ENCODE measurements around the gene TPH1.
"Not testable (repeated sequence)": the region's sequence is repeated elsewhere in the genome, so short reads cannot be mapped to it uniquely, and the experiment has no call there.

The TPH1 gene

DNA sequence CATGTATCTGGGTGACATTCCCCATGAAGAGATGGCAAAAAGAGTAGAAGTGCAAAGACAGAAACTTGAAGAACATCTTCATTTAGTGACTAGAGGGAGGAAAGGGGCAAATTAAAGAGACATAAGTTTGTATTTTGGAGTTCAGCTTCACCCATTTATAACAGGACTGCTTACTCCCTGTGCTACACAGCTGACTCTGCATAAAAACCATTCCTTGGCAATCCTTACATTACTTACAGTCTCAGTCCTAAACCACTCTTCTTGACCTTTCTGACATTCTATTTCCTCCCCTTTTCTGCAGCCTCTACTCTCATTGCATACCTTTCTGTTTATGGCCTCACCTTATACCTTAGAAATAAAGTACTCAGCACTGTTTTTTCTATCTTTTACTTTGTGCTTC lies 26.4 kb downstream of the TPH1 start:
- DNase-seq, result no peak

DNA sequence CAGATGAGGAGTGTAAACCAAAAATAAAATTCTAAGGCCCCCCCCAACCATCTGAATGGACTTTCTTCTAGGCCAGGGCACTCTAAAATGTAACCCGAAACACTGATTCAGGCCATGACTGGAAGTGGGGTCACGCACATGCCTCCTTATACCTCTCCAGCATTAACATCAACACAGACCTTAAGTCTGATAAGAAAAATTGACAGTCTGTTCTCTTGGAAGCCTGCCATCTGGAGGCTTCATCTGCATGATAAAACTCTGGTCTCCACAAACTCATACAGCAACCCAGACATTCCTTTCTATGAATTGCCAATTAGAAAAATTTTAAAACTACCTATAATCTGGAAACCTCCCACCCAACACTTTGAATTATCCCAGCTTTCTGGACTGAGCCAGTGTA lies 29.3 kb downstream of the TPH1 start:
- DNase-seq, result no peak

DNA sequence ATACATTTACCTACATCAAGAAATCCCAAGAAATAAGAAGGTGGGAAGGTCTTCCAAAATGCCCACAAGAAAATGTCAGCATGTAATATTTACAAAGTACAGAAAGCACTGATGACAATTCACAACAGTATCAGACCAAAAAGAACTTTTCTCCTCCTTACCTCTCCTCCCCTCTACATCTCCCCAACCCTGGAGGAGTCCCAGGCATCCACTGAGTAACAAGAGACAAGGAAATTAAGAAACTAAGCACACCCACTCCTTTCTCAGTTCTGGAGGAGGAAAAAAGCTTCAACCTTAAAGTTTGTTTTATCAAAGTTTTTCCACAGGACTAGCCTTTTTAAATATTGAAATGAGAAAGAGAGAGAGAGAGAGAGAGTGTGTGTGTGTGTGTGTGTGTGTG lies 31.2 kb downstream of the TPH1 start:
- DNase-seq, result no peak

DNA sequence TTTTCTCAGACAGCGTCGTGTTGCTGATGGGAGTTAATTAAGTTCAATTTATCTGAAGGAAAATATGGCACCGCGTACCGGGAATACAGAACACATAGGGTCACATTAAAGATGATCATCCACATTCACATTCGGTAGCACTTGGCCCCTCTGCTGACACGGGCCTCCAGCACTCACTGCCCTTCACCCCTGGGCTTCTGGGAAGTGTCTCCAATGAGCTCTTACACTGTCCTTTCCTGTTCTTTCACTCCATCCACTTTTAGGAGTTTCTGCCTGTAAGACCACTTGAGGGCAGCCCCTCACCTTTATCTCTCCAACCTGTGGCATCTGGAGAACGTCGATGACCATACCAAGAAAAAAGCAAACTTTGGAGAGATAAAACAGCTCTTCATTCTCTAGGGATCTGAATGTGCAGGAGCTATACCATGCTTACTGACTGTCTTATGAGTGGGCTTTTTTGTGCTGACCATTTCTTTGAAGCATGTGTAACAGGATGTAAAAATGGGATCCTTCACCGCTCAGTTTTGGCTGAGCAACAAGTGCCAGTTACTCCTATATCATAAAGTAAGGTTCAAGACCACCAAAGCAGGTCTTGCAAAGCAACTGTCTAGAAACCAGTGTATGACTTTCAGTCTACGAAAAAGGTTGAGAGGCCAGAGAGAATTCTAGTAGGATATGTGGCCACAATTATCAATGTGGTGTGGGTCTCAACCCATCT lies 32.1 kb downstream of the TPH1 start:
- DNase-seq, result no peak

DNA sequence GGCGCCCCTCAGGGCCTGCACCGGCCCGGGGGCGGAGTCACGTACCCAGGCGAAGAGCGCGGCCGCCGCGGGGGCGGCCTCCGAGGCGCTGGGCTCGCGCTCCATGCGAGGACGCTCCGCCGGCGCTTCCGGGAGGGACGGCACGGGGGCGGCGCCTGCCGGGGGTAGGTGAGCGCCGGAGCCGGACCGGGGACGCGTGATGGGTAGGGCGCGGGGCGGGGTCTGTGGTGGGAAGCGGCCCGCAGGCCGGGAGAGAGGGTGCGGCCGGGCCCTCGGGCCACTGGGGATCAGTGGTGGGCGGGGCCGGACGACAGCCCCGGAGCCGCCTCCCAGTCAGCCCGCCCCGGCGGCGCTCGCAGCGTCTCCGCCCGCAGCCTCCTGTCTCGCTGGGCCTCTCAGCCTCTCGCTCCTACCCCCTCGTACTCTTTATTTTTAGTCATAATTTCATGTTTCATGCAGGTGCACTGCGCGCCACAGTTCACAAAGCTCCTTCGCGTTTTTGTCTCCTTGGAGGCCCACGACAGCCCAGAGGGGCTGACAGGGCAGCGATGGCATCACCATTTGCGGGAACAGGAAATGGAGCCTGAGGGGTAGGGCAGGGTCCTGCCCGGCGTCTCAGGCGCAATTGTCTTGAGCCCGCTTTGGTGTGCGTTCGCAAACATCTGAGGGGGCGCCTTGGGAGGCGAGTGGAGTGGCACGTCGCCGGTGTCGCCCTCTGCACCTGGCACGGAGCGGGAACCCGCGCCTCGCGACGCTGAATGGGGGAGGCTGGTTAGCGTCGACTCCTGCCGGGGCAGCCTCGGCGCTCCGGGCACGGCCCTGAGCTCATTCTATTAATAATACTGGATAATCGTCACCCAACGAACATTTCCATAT lies 32.9 kb downstream of the TPH1 start, which contains the start of gene SERGEF:
TSS of gene SERGEF (minus strand) at position 142 of the 876 bp plus-strand sequence. CDS start at position 105, 37 bp downstream.
- DNase-seq, result peak; percentile 94 to 98

DNA sequence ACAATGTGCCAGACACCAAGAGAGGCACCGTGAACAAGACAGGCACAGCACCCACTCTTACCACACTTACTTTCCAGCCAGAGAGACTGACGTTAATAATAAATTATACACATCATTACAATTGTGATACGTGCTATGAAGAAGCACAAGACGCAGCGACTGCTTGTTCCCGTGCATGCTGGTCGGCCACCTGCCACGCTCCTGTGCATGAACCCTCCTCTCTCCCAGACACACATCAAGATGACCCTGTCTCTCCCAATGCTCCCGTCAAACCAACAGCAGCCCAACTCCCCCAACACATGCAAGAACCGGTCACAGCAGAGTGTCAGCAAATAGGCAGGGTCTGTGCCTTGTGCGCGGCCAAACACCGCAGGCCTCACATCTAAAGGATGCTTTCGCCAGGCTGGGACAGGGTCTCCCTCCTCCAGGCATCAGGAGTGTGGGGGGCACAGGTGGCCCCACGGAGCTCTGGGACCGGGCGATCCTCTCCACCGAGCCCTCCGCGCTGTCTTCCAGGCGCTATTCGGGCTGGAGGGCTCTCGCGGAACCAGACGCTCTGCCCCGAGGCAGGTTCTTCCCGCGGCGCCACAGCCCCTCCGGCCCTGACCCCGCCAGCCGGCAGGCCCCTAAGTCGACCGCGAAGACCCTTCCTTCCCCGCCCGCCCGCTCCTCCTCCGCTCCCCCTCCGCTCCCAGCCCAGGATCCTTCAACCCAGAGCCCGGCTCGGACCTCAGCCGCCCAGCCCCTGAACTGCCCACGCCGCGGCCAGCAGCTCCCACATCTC lies 33.8 kb downstream of the TPH1 start:
- DNase-seq, result no peak

DNA sequence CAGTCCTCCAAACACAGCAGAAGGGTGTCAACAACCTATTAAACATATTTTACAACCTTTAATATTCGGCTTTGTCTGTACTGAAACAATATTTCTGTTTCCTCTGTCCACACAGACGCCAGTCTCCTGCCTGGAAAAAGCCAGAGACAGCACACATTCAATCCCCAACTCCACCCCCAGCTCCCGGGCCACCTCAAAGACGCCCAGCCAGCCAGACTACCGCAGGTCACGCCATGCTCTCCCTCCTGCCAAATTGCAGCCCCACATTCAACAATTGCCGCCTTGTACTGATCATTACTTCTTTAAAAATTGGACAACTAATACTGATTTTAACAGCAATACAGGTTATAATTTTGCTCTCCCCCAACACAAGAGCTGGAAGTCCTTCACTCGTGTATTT lies 34.4 kb downstream of the TPH1 start:
- DNase-seq, result no peak

DNA sequence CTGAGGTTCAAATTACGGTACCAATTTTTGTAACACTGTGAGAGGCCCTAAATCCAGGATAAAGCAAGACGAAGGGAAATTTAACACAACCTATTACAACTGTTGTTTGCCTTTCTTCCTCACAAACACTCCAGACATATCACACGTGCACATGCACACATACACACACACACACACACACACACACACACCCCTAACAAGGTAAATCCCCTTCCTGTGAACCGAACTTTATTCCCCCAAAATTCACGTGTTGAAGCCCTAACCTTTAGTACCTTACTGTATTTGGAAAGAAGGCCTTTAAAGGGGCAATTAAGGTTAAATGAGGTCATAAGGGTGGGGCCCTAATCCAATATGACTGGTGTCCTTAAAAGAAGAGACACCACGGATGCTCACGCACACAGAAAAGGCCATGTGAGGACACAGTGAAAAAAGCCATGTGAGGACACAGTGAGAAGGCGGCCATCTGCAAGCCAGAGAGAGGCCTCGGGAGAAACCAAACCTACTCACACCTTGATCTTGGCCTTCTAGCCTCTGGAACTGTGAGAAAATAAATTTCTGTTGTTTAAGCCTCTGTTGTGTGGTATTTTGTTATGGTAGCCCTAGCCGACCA lies 35.0 kb downstream of the TPH1 start:
- DNase-seq, result no peak

DNA sequence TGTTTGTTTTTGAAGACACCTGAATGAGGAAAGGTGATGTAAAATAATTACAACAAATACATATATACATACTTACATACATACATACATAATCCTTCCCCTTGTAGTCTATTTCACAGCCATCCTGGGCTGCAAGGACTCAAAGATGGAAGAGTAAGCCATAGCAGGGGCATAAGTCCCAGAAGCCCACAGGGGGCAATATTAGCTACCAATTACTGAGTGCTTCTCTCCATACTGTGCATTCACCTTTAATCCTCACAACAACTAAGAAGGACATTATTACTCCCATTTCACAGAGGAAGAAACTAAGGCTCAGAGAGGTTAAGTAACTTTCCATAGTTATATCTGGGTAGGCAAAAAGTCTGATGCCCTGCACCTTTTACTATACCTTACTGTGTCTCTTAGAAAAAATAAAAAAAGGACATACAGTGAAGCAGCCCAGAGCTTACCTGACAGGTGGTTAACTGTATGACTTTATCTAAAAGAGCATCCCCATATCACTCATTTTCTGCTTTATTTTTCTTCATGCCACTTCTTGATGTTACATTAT lies 35.9 kb downstream of the TPH1 start:
- DNase-seq, result no peak

DNA sequence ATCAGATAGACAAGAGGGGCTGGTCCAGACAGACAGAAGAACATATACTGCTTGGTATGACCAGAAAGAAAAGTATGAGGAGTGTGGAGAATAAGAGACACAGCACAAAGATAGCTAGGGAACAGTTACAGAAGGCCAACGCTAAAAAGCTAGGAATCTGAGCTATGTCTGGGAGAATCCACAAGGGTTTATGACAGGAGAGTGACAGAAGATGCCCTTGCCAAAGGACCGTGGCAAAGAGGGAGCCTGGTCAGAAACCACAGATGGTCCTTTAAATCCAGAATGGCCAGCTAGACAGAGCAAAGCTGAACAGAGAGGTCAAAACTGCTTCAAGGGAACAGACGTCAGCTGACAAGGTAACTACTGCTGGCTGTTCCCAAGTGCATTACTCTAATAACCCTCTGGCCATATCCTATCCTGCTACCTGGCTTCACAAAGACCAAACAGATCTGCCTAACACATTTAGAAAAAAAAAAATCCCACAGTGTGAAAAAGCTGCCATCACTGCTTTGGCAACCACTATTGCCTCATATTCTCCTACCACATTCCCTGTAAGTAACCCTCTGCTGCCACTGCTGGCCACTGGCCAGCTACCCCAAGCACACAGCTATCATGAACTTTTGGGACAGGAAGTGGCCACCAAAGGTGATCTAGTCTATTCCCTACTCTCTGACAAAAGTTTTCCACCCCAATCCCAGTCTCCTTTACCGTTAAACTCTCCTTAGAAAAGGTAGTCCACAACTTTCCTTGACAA lies 40.5 kb downstream of the TPH1 start:
- DNase-seq, result no peak

DNA sequence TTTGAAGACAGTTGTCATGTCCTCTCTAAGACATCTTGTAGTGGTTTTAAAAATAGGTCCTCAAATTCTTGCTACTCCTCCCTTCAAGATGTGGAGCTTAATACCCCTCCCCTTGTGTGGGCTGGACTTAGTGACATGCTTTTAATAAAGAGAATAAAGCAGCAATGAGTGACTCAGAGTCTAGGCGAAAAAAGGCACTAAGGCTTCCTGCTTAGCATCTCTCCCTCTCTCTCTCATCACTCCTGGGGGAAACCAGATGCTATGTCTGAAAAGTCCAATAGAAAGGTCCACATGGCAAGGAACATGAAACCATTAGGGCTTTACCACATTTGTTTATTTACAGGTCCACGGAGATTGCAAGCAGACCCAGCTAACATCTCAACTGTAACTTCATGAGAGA lies 44.9 kb downstream of the TPH1 start:
- no peak for DNase-seq

DNA sequence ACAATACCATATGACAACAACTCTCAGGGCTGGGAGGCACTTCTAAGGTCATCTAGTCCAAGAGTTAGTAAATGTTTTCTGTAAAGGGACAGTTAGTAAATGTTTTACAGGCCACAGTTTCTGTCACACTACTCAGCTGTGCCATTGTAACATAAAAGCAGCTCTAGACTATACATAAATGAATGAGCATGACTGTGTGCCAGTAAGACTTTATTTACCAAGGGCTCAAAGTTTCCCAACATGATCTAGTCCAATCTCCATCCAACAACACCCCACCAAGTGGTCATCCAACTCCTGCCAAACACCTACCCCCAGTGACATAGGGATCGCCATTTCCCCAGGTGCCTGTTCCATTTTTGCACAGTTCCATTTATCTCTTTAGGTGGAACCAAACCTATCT lies 45.3 kb downstream of the TPH1 start:
- no peak for DNase-seq

DNA sequence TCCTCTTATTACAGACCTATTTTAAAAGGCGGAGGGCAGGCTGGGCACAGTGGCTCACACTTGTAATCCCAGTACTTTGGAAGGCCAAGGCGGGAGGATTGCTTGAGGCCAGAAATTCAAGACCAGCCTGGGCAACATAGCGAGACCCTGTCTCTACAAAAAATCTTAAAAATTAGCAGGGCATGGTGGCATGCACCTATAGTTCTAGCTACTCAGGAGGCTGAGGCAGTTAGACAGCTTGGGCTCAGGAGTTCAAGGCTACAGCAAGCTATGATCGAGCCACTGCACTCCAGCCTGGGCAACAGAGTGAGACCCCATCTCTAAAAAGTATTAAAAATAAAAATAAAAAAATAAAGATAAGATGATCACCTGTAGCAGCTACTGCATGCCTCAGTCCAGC lies 45.9 kb downstream of the TPH1 start:
- not testable (repeated sequence) for DNase-seq

All from NCI-H1930 (cell line).